GM21360 (cell line): Measurements from ENCODE around the gene GRK4.
"Not testable (repeated sequence)": the region's sequence is repeated elsewhere in the genome, so short reads cannot be mapped to it uniquely, and the experiment has no call there.

Experiments used
- ATAC-seq: cut with Tn5 transposase; IDR thresholded peaks from one replicate; pipeline ENCODE4 v1.9.1; 2021; ENCODE audit warnings: mild to moderate bottlenecking, moderate library complexity; ENCODE audit not compliant: unreplicated experiment

Gene GRK4

GRCh38 chr4:3037957-3038461, 74.6 kb downstream of the GRK4 start:
- ATAC-seq, result no peak

GRCh38 chr4:3039706-3040366, 76.5 kb downstream of the GRK4 start:
- ATAC-seq, result no peak

GRCh38 chr4:3040452-3041191, 77.3 kb downstream of the GRK4 start:
- ATAC-seq, result no peak

GRCh38 chr4:3041192-3042142, 78.1 kb downstream of the GRK4 start:
- no peak for ATAC-seq

- ATAC-seq, result no peak
Observed at GRCh38 chr4:3042226-3042625, 78.9 kb downstream of the GRK4 start.

GRCh38 chr4:3043282-3044020, 80.1 kb downstream of the GRK4 start:
- ATAC-seq, result no peak

GRCh38 chr4:3044870-3045819, 81.8 kb downstream of the GRK4 start:
- ATAC-seq, result no peak

GRCh38 chr4:3046162-3046561, 82.8 kb downstream of the GRK4 start:
- ATAC-seq, result no peak

GRCh38 chr4:3046623-3047022, 83.3 kb downstream of the GRK4 start:
- ATAC-seq, result no peak

- ATAC-seq, result peak; percentile 87
Observed at GRCh38 chr4:3047464-3048286, 84.3 kb downstream of the GRK4 start.

GRCh38 chr4:3051141-3051897, 87.9 kb downstream of the GRK4 start:
- ATAC-seq, result not testable (repeated sequence)

- ATAC-seq, result no peak
Observed at GRCh38 chr4:3054169-3054759, 90.9 kb downstream of the GRK4 start.

GRCh38 chr4:3059943-3060342, 96.6 kb downstream of the GRK4 start:
- no peak for ATAC-seq

GRCh38 chr4:3060946-3061345, 97.6 kb downstream of the GRK4 start:
- ATAC-seq, result no peak

- ATAC-seq, result no peak
Observed at GRCh38 chr4:3062471-3062870, 99.1 kb downstream of the GRK4 start.

GRCh38 chr4:3065551-3065950, 102.2 kb downstream of the GRK4 start:
- no peak for ATAC-seq

GRCh38 chr4:3066836-3067400, 103.5 kb downstream of the GRK4 start:
- ATAC-seq, result no peak
